Stimulated activated CD8-positive, alpha-beta memory T cell treated with anti-CD3 and anti-CD28 coated beads, Interleukin-4, amount 100 ng/mL, for 24 hours (primary cell): Measurements from ENCODE around the gene COX14.
A peak's percentile ranks its signal among the peaks of the same experiment; 100 is the strongest.

Source experiments
- DNase-seq: peaks from one replicate; pipeline ENCODE4 v3.0.0-alpha.2; 2020; ENCODE audit warnings: low read depth

The COX14 gene

DNA sequence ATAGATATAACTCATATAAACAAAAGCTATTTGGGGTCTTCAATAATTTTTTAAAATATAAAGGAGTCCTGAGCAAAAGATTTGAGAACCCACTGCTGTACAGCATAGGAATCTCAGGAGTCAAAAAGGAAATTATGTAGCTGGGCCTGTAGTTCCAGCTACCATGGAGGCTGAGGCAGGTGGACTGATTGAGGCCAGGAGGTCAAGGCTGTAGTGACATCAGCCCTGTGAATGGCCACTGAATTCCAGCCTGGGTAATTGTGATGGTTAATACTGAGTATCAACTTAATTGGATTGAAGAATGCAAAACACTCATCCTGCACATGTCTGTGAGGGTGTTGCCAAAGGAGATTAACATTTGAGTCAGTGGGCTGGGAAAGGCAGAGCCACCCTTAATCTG is 44.6 kb downstream of the COX14 start:
- DNase-seq: no peak

DNA sequence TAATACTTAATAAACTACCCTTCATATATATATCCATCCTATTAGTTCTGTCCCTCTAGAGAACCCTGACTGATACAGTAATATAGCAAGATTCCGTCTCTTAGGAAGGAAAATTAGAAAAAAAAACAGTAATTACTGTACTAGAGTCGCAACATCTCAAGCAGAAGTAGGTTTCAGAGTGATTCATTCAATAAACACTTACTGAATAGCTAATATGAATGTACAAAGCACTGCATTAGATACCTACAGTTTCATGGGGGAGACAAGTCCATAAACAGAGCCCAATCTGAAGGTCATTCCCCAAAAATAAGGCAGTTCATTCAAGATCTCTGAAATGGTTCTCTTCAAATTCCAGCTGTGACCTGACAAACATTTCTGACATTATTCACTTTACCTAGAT is 45.2 kb downstream of the COX14 start:
- no peak for DNase-seq

DNA sequence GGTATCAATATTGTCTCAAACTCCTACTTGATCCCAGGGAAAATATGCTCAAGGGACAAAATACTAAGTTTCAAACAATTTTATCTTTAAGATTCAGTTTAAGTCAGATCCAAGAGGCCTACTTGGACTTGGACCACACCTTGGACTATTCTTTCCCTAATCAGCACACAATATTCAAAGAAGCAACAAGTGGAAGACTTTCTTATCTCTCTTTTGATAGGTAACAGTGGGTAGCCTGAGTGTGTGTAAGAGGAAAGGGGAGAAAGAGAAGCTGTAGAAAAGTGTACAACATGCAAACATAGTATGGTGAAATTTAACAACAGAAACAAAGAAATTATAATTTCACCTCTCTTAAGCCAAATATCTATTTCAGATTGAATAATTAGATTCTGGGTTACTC is 48.6 kb downstream of the COX14 start:
- no peak for DNase-seq

DNA sequence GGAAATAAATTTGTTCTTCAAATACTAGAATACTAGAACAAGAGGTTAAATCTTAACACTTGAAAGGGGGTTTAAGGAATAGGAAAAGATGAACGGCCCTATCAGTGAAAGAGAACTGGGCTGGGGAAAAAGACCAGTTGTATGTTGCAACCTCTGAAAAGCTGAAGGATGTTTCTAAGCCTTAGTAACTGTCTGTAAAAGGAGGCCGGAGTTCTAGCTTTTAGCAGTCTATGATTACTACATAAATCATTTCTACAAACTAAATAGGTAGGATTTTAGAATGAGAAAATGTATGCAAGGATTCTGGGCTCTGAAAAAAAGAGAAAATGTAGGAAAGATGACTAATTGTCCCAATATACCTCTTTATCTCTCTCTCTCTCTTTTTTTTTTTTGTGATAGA is 50.2 kb downstream of the COX14 start:
- no peak for DNase-seq

DNA sequence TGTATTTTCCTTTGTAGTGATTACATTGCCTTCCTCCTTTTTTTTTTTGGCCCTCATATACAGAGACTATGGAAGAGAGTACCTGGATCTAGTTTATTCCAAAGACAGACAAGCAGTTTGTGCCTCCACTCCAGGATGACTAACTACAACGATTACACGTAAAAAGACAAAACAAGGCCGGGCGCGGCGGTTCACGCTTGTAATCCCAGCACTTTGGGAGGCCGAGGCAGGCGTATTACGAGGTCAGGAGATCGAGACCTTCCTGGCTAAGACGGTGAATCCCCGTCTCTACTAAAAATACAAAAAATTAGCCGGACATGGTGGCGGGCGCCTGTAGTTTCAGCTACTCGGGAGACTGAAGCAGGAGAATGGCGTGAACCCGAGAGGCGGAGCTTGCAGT is 52.9 kb downstream of the COX14 start:
- no peak for DNase-seq

DNA sequence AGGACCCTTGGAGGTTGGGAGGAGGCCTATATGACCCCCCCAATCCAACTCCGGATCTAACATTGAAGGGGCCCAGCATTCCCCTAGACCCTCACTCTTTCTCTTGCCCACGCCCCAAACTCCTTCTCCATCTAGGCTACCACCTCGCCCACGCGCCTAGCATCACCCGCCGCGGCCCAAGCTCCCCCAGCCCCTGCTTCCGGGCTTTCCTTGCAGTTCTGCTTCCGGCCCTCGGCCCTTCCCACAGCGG is 54.7 kb downstream of the COX14 start:
- peak; percentile 49 for DNase-seq

DNA sequence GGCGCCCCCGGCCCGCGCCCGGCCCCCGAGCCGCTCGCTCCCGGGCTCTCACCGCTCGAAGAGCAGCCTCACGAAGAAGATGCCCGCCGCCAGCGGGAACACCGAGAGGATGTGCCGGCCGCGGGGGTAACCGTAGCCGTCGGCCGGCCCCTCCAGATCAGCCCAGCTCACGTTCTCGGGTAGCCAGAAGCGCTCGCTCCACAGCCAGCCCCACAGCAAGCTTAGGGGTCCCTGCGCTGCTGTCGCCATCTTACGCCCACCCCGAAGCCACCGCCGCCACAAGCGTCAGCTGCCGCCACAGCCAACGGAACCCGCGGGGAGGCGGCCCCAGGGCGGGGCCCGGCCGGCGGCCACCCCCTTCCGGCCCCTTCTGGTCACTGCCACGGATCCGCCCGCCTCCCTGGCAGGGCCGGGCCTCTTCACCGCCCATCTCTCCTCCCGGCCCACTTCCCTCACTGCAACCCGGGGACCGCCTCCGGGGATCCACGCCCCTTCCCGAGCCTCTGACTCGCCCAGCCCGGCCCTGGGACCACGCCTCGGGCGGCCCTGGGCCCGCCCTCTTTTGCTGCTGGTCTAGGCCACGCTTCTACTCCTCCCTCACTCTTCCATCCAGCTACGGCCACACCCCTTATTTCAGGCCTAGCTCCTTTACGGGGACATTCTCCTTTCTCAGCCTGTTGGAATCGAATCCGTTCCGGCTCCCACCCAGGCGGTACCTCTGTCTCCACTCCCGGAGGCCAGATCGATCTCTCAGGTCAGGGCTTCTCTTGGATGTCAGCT is 55.2 kb downstream of the COX14 start, which contains the start of gene CERS5:
Gene CERS5, minus strand, starts transcription at position 321 of the 780 bp plus-strand sequence. Its CDS starts 72 bp downstream, at position 249.
- DNase-seq: peak; percentile 97
